ENCODE measurements around the gene ADAMTS1.

Gene ADAMTS1

GRCh38 chr21:26840201-26840600 is 5.0 kb downstream of the ADAMTS1 start:
- no peak overlapping the region for H2AFZ ChIP-seq (ENCODE audit: low read depth, low read length, severe bottlenecking)
- no peaks in the 10 kb centered on the region for H3F3A ChIP-seq (ENCODE audit: insufficient read depth)
- no peaks in the 10 kb centered on the region for H3K79me2 ChIP-seq (ENCODE audit: insufficient read depth, low read length)
- H3K4me2 ChIP-seq (ENCODE audit: low read depth, low read length, poor library complexity, severe bottlenecking): no peak overlapping the region
- H3K9me3 ChIP-seq (ENCODE audit: insufficient read depth, low read length): no peaks in the 10 kb centered on the region
- H3K9me2 ChIP-seq (replicated peaks; ENCODE audit: insufficient read depth, low read length): no peaks in the 10 kb centered on the region
- H3K9ac ChIP-seq (ENCODE audit: low read length): no peak overlapping the region
- no peaks in the 10 kb centered on the region for H4K20me1 ChIP-seq (ENCODE audit: low read depth, low read length)
- no peaks in the 10 kb centered on the region for H3K36me3 ChIP-seq (ENCODE audit: low read length)
- no peak overlapping the region for H3K27ac ChIP-seq (ENCODE audit: low read depth, low read length)
- H3K4me3 ChIP-seq (ENCODE audit: insufficient read depth, low read length, poor library complexity, severe bottlenecking): no peak overlapping the region
- H3K27me3 ChIP-seq (ENCODE audit: low read length): no peaks in the 10 kb centered on the region
- TF ChIP-seq CTCF (IDR thresholded peaks at IDR 0.05; ENCODE audit: insufficient read depth, low read length, poor library complexity, severe bottlenecking) (no peak), EZH2phosphoT487 (conservative IDR thresholded peaks at IDR 0.05; ENCODE audit: low read length) (no peak)

GRCh38 chr21:26837539-26837938 is 7.7 kb downstream of the ADAMTS1 start:
- H3K9me3 ChIP-seq (ENCODE audit: insufficient read depth, low read length): no peaks in the 10 kb centered on the region
- H3K27ac ChIP-seq (ENCODE audit: low read depth, low read length): no peak overlapping the region

GRCh38 chr21:26836528-26836927 is 8.7 kb downstream of the ADAMTS1 start:
- no peaks in the 10 kb centered on the region for H3K79me2 ChIP-seq (ENCODE audit: insufficient read depth, low read length)
- H4K20me1 ChIP-seq (ENCODE audit: low read depth, low read length): no peaks in the 10 kb centered on the region
- H3K4me3 ChIP-seq (ENCODE audit: insufficient read depth, low read length, poor library complexity, severe bottlenecking): no peak overlapping the region
- H3F3A ChIP-seq (ENCODE audit: insufficient read depth): no peaks in the 10 kb centered on the region
- no peaks in the 10 kb centered on the region for H3K27me3 ChIP-seq (ENCODE audit: low read length)
- no peak overlapping the region for H2AFZ ChIP-seq (ENCODE audit: low read depth, low read length, severe bottlenecking)
- H3K36me3 ChIP-seq (ENCODE audit: low read length): no peaks in the 10 kb centered on the region
- H3K4me2 ChIP-seq (ENCODE audit: low read depth, low read length, poor library complexity, severe bottlenecking): no peak overlapping the region
- no peaks in the 10 kb centered on the region for H3K9me3 ChIP-seq (ENCODE audit: insufficient read depth, low read length)
- TF ChIP-seq EZH2phosphoT487 (conservative IDR thresholded peaks at IDR 0.05; ENCODE audit: low read length) (no peak), CTCF (IDR thresholded peaks at IDR 0.05; ENCODE audit: insufficient read depth, low read length, poor library complexity, severe bottlenecking) (no peak)
- H3K27ac ChIP-seq (ENCODE audit: low read depth, low read length): no peak overlapping the region
- H3K9ac ChIP-seq (ENCODE audit: low read length): no peak overlapping the region
- H3K9me2 ChIP-seq (replicated peaks; ENCODE audit: insufficient read depth, low read length): peaks cover 2% of the 10 kb centered on the region; the same call in 1 of the 2 replicates

More at GRCh38 chr21:26837539-26837938, 7.7 kb downstream of the ADAMTS1 start:
- Histone ChIP-seq H3K79me2 (ENCODE audit: insufficient read depth, low read length) (no peaks in the 10 kb centered on the region), H3K27me3 (ENCODE audit: low read length) (no peaks in the 10 kb centered on the region), H3K36me3 (ENCODE audit: low read length) (no peaks in the 10 kb centered on the region), H3K9ac (ENCODE audit: low read length) (no peak overlapping the region), H3K4me3 (ENCODE audit: insufficient read depth, low read length, poor library complexity, severe bottlenecking) (no peak overlapping the region), H3K4me2 (ENCODE audit: low read depth, low read length, poor library complexity, severe bottlenecking) (no peak overlapping the region), H3K9me2 (replicated peaks; ENCODE audit: insufficient read depth, low read length) (no peaks in the 10 kb centered on the region), H4K20me1 (ENCODE audit: low read depth, low read length) (no peaks in the 10 kb centered on the region), H3F3A (ENCODE audit: insufficient read depth) (no peaks in the 10 kb centered on the region), H2AFZ (ENCODE audit: low read depth, low read length, severe bottlenecking) (no peak overlapping the region)
- TF ChIP-seq EZH2phosphoT487 (conservative IDR thresholded peaks at IDR 0.05; ENCODE audit: low read length) (no peak), CTCF (IDR thresholded peaks at IDR 0.05; ENCODE audit: insufficient read depth, low read length, poor library complexity, severe bottlenecking) (no peak)

Data from SU-DHL-6 (cell line).